Ascending aorta (tissue), 2 donors: ENCODE data around the gene MED27. TPM values are rescaled to one million over a fixed set of nuclear protein-coding genes. Genes with fewer than 3 reads are reported as not detected.

Experiments
- DNase-seq, 2 donors: peaks; one replicate each; pipeline ENCODE4 v3.0.0-alpha.2; 2019; ENCODE audit warnings: low spot score in 2 of 2
- H3K27ac ChIP-seq, 2 donors: fragments of 200-600 bp; sonication (generic); one replicate each; pipeline ENCODE4 v1.5.1; 2016 to 2017; ENCODE audit warnings: mild to moderate bottlenecking in 1 of 2
- H3K27me3 ChIP-seq: fragments of 200-600 bp; sonication (generic); one replicate; pipeline ENCODE4 v1.5.1; 2017
- H3K36me3 ChIP-seq, 2 donors: fragments of 200-600 bp; sonication (generic); one replicate each; pipeline ENCODE4 v1.5.1; 2016
- H3K4me1 ChIP-seq, 2 donors: fragments of 200-600 bp; sonication (generic); one replicate each; pipeline ENCODE4 v1.5.1; 2016 to 2017; ENCODE audit warnings: mild to moderate bottlenecking in 1 of 2
- H3K4me3 ChIP-seq, 2 donors: fragments of 200-600 bp; sonication (generic); one replicate each; pipeline ENCODE4 v1.5.1; 2016 to 2017; ENCODE audit warnings: mild to moderate bottlenecking in 1 of 2
- H3K9me3 ChIP-seq, 2 donors: fragments of 200-600 bp; sonication (generic); one replicate each; pipeline ENCODE4 v1.5.1; 2016
- CTCF ChIP-seq, 3 experiments: fragments of 200-600 bp in 2 of 3; fragments of 450-650 bp in 1 of 3; sonication (generic) in 2 of 3; IDR thresholded peaks; one replicate each; pipeline ENCODE4 v1.5.1; 2016 to 2019; ENCODE audit warnings: antibody characterized with exemption in 3 of 3, mild to moderate bottlenecking in 1 of 3, moderate library complexity in 1 of 3
- intact Hi-C: fragments of 100-400 bp; cut with DNase I; formaldehyde crosslinking; loops from one replicate; pipeline ENCODE4 v1.15.1; 2023
- total RNA-seq: library from RNA; depleted of rRNA; stranded (reverse); fragments of >200 nt; gene quantifications from one replicate; pipeline ENCODE4 v1.1.0, GENCODE V29; 2016

The MED27 gene
- total RNA-seq, 1 donor from 2014 or later = 19.4 TPM

GRCh38 chr9:131831380-131832165 lies 248.1 kb downstream of the MED27 start:
- no peak for DNase-seq
- Histone ChIP-seq H3K27ac (no peak overlapping the region), H3K27me3 (no peaks in the 10 kb centered on the region), H3K36me3 (no peaks in the 10 kb centered on the region), H3K9me3 (peaks cover 0 to 17% of the 10 kb centered on the region in 2 donors), H3K4me3 (no peak overlapping the region), H3K4me1 (no peaks in the 10 kb centered on the region)
- intact Hi-C loops = no loop called here
- no peak for TF ChIP-seq CTCF (IDR thresholded peaks at IDR 0.05)

DNA sequence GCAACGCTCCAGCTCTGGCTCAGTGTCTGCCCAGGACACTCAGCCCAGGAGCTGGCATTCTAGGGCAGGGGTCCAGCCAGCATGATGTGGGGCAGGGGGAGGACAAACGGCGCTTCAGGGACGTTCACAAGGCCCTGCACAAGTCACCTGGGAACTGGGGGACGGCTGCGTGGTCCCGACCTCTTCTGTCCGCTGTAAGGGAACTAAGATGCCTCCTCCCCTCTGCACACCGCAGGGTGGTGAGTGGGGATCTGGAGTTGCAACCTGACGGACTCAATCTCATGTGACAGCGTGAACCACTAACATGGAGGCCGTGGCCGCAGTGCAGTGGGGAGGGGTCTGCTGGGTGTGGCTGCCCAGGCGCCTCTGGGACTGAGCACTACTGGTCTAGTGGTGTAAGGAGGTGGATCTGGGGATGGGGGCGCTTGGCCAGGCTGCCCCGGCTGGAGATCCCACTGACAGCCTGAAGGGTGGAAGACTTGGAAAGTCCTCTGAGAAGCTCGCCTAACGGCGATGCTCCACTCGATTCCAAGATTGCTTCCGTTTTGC lies 251.8 kb downstream of the MED27 start:
- TF ChIP-seq CTCF (IDR thresholded peaks at IDR 0.05) = no peak
- no peaks in the 10 kb centered on the region for H3K36me3 ChIP-seq
- no peaks in the 10 kb centered on the region for H3K4me1 ChIP-seq
- no peaks in the 10 kb centered on the region for H3K9me3 ChIP-seq
- no peak overlapping the region for H3K4me3 ChIP-seq
- no peak overlapping the region for H3K27ac ChIP-seq
- no peak for DNase-seq
- no peaks in the 10 kb centered on the region for H3K27me3 ChIP-seq
- intact Hi-C loops = no loop called here

- DNase-seq = no peak
- Histone ChIP-seq H3K27ac (no peak overlapping the region), H3K4me3 (no peak overlapping the region), H3K27me3 (no peaks in the 10 kb centered on the region), H3K36me3 (no peaks in the 10 kb centered on the region), H3K9me3 (no peaks in the 10 kb centered on the region), H3K4me1 (no peaks in the 10 kb centered on the region)
- no peak for TF ChIP-seq CTCF (IDR thresholded peaks at IDR 0.05)
- intact Hi-C loops = no loop called here
Observed at GRCh38 chr9:131826966-131827525, 252.6 kb downstream of the MED27 start.

GRCh38 chr9:131826053-131826452 lies 253.6 kb downstream of the MED27 start:
- intact Hi-C loops = no loop called here
- Histone ChIP-seq H3K27ac (no peak overlapping the region), H3K27me3 (no peaks in the 10 kb centered on the region), H3K4me3 (no peak overlapping the region), H3K4me1 (no peaks in the 10 kb centered on the region), H3K36me3 (no peaks in the 10 kb centered on the region), H3K9me3 (no peaks in the 10 kb centered on the region)
- DNase-seq = no peak
- TF ChIP-seq CTCF (IDR thresholded peaks at IDR 0.05) = no peak

- no peak for DNase-seq
- H3K4me3 ChIP-seq = no peak overlapping the region
- no peaks in the 10 kb centered on the region for H3K4me1 ChIP-seq
- no peak for TF ChIP-seq CTCF (IDR thresholded peaks at IDR 0.05)
- no peaks in the 10 kb centered on the region for H3K36me3 ChIP-seq
- intact Hi-C loops = no loop called here
- H3K9me3 ChIP-seq = no peaks in the 10 kb centered on the region
- H3K27me3 ChIP-seq = no peaks in the 10 kb centered on the region
- H3K27ac ChIP-seq = no peak overlapping the region
Observed at GRCh38 chr9:131824953-131825495, 254.6 kb downstream of the MED27 start.
